Fibroblast of lung (primary cell): ENCODE data around the gene TRIM47. TPM values are rescaled to one million over a fixed set of nuclear protein-coding genes. Genes with fewer than 3 reads are reported as not detected.

ENCODE experiments used
- DNase-seq, 2 donors: peaks; one replicate each; pipeline versions ENCODE4 v3.0.0 to v3.0.0-alpha.2; 2010; ENCODE audit warnings: low read depth in 2 of 2
- H2AFZ ChIP-seq: 2 replicates; pipeline ENCODE4 v1.5.1; 2012; ENCODE audit warnings: low read length, control low read depth, inconsistent platforms
- H3K27ac ChIP-seq: 2 replicates; pipeline ENCODE4 v1.5.1; 2011; ENCODE audit warnings: low read length, control low read depth; ENCODE audit not compliant: insufficient read depth
- H3K27me3 ChIP-seq: 2 replicates; pipeline ENCODE4 v1.5.1; 2011; ENCODE audit warnings: mild to moderate bottlenecking, low read length; ENCODE audit not compliant: control insufficient read depth, insufficient read depth
- H3K36me3 ChIP-seq: 2 replicates; pipeline ENCODE4 v1.5.1; 2011; ENCODE audit warnings: low read length; ENCODE audit not compliant: control insufficient read depth, insufficient read depth
- H3K4me1 ChIP-seq: 2 replicates; pipeline ENCODE4 v1.5.1; 2011; ENCODE audit warnings: low read length; ENCODE audit not compliant: control insufficient read depth, insufficient read depth; ENCODE audit errors: extremely low read depth
- H3K4me2 ChIP-seq: 2 replicates; pipeline ENCODE4 v1.5.1; 2011; ENCODE audit warnings: low read length, control low read depth; ENCODE audit not compliant: insufficient read depth; ENCODE audit errors: extremely low read depth
- H3K4me3 ChIP-seq, 4 experiments: fragments of 200-600 bp in 1 of 4; sonication (generic) in 1 of 4; replicated peaks in 1 of 4; 2 replicates each; pipeline ENCODE4 v1.5.1; 2011 to 2016; ENCODE audit warnings: low read length in 4 of 4, low read depth in 3 of 4, mild to moderate bottlenecking in 3 of 4, control low read depth in 2 of 4, inconsistent platforms in 1 of 4, mixed read lengths in 1 of 4; ENCODE audit not compliant: insufficient read depth in 1 of 4; ENCODE audit errors: control extremely low read depth in 1 of 4
- H3K79me2 ChIP-seq: 2 replicates; pipeline ENCODE4 v1.5.1; 2012; ENCODE audit warnings: mild to moderate bottlenecking, low read length, inconsistent platforms; ENCODE audit not compliant: control insufficient read depth, insufficient read depth
- H3K9ac ChIP-seq: 2 replicates; pipeline ENCODE4 v1.5.1; 2011; ENCODE audit warnings: mild to moderate bottlenecking, low read length, control low read depth; ENCODE audit not compliant: insufficient read depth
- H3K9me3 ChIP-seq: 2 replicates; pipeline ENCODE4 v1.5.1; 2012; ENCODE audit warnings: low read depth, low read length; ENCODE audit not compliant: control insufficient read depth, insufficient read depth
- H4K20me1 ChIP-seq: 2 replicates; pipeline ENCODE4 v1.5.1; 2011; ENCODE audit warnings: low read length; ENCODE audit not compliant: control insufficient read depth, insufficient read depth; ENCODE audit errors: extremely low read depth
- CTCF ChIP-seq, 2 donors: IDR thresholded peaks in 1 of 2; conservative IDR thresholded peaks in 1 of 2; 1 replicate in 1 of 2; 2 replicates in 1 of 2; pipeline ENCODE4 v1.5.1; 2011 to 2012; ENCODE audit warnings: low read length in 2 of 2, control low read depth in 1 of 2, inconsistent platforms in 1 of 2, low read depth in 1 of 2, mild to moderate bottlenecking in 1 of 2
- EZH2 ChIP-seq: IDR thresholded peaks from 2 replicates; pipeline ENCODE4 v1.5.1; 2012; ENCODE audit warnings: low read length, control low read depth, mild to moderate bottlenecking; ENCODE audit errors: missing control alignments
- polyA plus RNA-seq, 2 donors: library from polyadenylated mRNA; depleted of rRNA in 1 of 2; stranded (reverse) in 1 of 2; unstranded in 1 of 2; fragments of >200 nt; gene quantifications; 2 replicates each; pipeline ENCODE4 v1.2.1, GENCODE V29; 2011 to 2012; ENCODE audit warnings: missing spikeins in 1 of 2
- total RNA-seq: library from RNA; depleted of rRNA; stranded (reverse); fragments of >200 nt; gene quantifications from 2 replicates; pipeline ENCODE4 v1.2.1, GENCODE V29; 2014

TRIM47 gene
- total and polyA plus RNA-seq, 2 donors (not counting 1 experiment from before 2014, with no cell fraction given), result 2.2 to 16.0 TPM

DNA sequence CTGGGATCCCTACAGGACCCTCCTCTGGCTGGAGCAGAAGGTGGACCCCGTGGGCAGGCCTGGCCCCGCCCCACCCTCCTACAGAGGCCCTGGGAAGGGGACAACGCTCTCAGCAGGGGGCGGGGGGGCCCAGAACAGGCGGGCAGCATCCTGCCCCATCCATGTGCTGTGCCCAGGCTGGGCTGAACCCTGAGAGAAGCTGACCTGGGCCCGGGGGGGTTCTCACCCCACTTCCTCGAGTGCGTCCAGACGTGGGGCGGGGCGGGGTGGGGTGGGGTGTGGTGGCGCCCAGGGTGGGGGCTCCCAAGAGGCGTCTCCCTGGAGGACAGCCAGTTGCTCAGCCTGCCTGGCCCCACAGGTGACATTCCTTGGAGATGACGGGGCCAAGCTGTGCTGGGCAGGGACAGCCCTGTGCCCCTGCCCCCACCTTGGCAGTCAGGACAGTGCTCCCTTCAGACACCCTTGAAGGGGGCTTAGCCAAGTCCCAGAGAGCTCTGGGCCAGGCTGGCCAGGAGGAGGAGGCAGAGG is 33.8 kb downstream of the TRIM47 start:
- Histone ChIP-seq H3K4me1 (peaks cover 5% of the 10 kb centered on the region), H3K4me3 (no peak overlapping the region), H3K27me3 (no peaks in the 10 kb centered on the region), H3K79me2 (no peaks in the 10 kb centered on the region), H3K4me2 (no peak overlapping the region), H4K20me1 (no peaks in the 10 kb centered on the region), H3K36me3 (peaks cover 14% of the 10 kb centered on the region), H2AFZ (no peak overlapping the region), H3K27ac (no peak overlapping the region), H3K9ac (no peak overlapping the region), H3K9me3 (no peaks in the 10 kb centered on the region)
- no peak for TF ChIP-seq EZH2
- TF ChIP-seq CTCF (conservative IDR thresholded peaks at IDR 0.05 in 1 of 2, IDR thresholded peaks at IDR 0.05 in 1 of 2; ENCODE audit: low read depth in 1 of 2, low read length in 2 of 2), result no peak
- DNase-seq, result no peak

- peaks cover 5% of the 10 kb centered on the region for H3K4me1 ChIP-seq
- H3K36me3 ChIP-seq, result peaks cover 12% of the 10 kb centered on the region
- no peaks in the 10 kb centered on the region for H3K79me2 ChIP-seq
- H3K27ac ChIP-seq, result no peak within 1 kb of the TSS
- TF ChIP-seq EZH2 (no peak), CTCF (conservative IDR thresholded peaks at IDR 0.05 in 1 of 2, IDR thresholded peaks at IDR 0.05 in 1 of 2; ENCODE audit: low read depth in 1 of 2, low read length in 2 of 2) (no peak)
- H3K9me3 ChIP-seq, result no peaks in the 10 kb centered on the region
- H3K27me3 ChIP-seq, result no peaks in the 10 kb centered on the region
- DNase-seq, result no peak
- no peak within 1 kb of the TSS for H3K9ac ChIP-seq
- H3K4me2 ChIP-seq, result no peak within 1 kb of the TSS
- H2AFZ ChIP-seq, result no peak within 1 kb of the TSS
- H4K20me1 ChIP-seq, result no peaks in the 10 kb centered on the region
- no peak within 1 kb of the TSS for H3K4me3 ChIP-seq
Measured at GRCh38 chr17:75843577-75844529, 34.5 kb downstream of the TRIM47 start, which contains the start of gene UNC13D. UNC13D (minus strand) TSS chr17:75844404; CDS start chr17:75844337, 67 bp downstream.

DNA sequence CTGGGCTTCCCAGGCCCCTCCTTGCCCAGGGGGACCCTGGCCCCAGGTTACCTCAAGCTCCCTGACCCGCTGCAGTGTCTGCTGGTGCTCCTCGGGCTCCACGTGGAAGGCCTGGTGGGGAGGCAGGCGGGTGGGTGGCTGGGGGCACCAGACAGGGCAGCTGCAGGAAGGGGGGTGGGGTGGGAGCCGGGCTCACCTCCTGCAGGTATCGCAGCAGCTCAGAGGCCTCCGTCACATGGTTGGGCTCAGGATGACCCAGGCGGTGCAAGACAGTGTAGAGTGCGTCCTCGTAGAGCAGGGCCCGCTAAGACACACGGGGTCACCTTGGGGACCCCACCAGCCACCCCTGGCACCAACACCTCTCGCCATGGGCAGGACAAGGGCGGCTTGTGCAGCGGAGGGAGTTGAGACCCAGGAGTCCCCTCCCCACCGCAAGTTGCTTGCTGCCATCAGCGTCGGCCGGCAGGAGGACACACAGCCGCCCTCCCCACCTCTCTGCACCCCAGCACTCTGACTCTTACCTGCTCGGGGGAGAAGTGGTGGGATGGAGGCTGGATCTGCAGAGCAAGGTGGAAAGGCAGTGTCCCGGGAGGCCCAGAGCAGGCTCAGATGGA is 35.3 kb downstream of the TRIM47 start:
- H3K27ac ChIP-seq, result no peak overlapping the region
- no peaks in the 10 kb centered on the region for H3K79me2 ChIP-seq
- no peak for TF ChIP-seq CTCF (conservative IDR thresholded peaks at IDR 0.05 in 1 of 2, IDR thresholded peaks at IDR 0.05 in 1 of 2; ENCODE audit: low read depth in 1 of 2, low read length in 2 of 2)
- TF ChIP-seq EZH2, result no peak
- H3K4me2 ChIP-seq, result no peak overlapping the region
- no peak for DNase-seq
- H3K9ac ChIP-seq, result no peak overlapping the region
- no peaks in the 10 kb centered on the region for H3K9me3 ChIP-seq
- H3K27me3 ChIP-seq, result no peaks in the 10 kb centered on the region
- no peaks in the 10 kb centered on the region for H4K20me1 ChIP-seq
- H3K36me3 ChIP-seq, result peaks cover 10% of the 10 kb centered on the region
- no peak overlapping the region for H2AFZ ChIP-seq
- H3K4me3 ChIP-seq, result no peak overlapping the region
- peaks cover 5% of the 10 kb centered on the region for H3K4me1 ChIP-seq
